Muscle of leg (tissue), 11 donors: ENCODE results near the gene CCDC50. TPM values are rescaled to one million over a fixed set of nuclear protein-coding genes. Genes with fewer than 3 reads are reported as not detected.

Source experiments
- DNase-seq: peaks from one replicate; pipeline ENCODE4 v3.0.0; 2013
- H3K27ac ChIP-seq: one replicate; pipeline ENCODE4 v1.5.1; 2013; ENCODE audit warnings: mild to moderate bottlenecking, low read length, control low read depth
- H3K27me3 ChIP-seq: one replicate; pipeline ENCODE4 v1.6.1; 2013; ENCODE audit warnings: low read length; ENCODE audit not compliant: control insufficient read depth, insufficient read depth
- H3K36me3 ChIP-seq: one replicate; pipeline ENCODE4 v1.6.1; 2013; ENCODE audit warnings: low read length; ENCODE audit not compliant: control insufficient read depth, insufficient read depth
- H3K4me1 ChIP-seq: one replicate; pipeline ENCODE4 v1.6.1; 2013; ENCODE audit warnings: low read length; ENCODE audit not compliant: control insufficient read depth, insufficient read depth
- H3K4me3 ChIP-seq: one replicate; pipeline ENCODE4 v1.5.1; 2013; ENCODE audit warnings: low read length, control low read depth
- H3K9me3 ChIP-seq: replicated peaks from 2 replicates; pipeline ENCODE4 v1.6.1; 2013; ENCODE audit warnings: low read depth, low read length; ENCODE audit not compliant: control insufficient read depth
- WGBS: methylation state at CpG from one replicate; pipeline ENCODE4 v1.1.5; 2013; ENCODE audit warnings: missing lambda C conversion rate; ENCODE audit not compliant: insufficient coverage; 5-methylcytosine and 5-hydroxymethylcytosine counted together
- polyA plus RNA-seq, 8 donors: library from polyadenylated mRNA; unstranded; fragments of 120-200 nt; gene quantifications; one replicate each; pipeline versions ENCODE4 v1.2.1 to v1.2.3, GENCODE V29; 2013; ENCODE audit warnings: inconsistent platforms in 1 of 8, low replicate concordance in 1 of 8; ENCODE audit not compliant: insufficient read length in 8 of 8, insufficient read depth in 1 of 8
- total RNA-seq: library from RNA; stranded (reverse); fragments of 120-200 nt; gene quantifications from one replicate; pipeline ENCODE4 v1.2.4, GENCODE V29; 2013

The CCDC50 gene
- total and polyA plus RNA-seq, 9 donors, result 22.5 to 32.4 (median 26.0) TPM

- H3K27ac ChIP-seq, result no peak overlapping the region
- no peaks in the 10 kb centered on the region for H3K27me3 ChIP-seq
- no peaks in the 10 kb centered on the region for H3K9me3 ChIP-seq
- no peak overlapping the region for H3K4me3 ChIP-seq
- H3K36me3 ChIP-seq, result no peaks in the 10 kb centered on the region
- DNase-seq, result no peak
- no CpG with 5 or more reads among the region's 1 CpG for WGBS
- no peaks in the 10 kb centered on the region for H3K4me1 ChIP-seq
Measured at GRCh38 chr3:191294291-191294690, 34.9 kb upstream of the CCDC50 start.

- WGBS, result 65% methylated on average over 2 of the region's 4 CpGs
- H3K4me3 ChIP-seq, result no peak overlapping the region
- H3K9me3 ChIP-seq, result no peaks in the 10 kb centered on the region
- DNase-seq, result no peak
- H3K4me1 ChIP-seq, result no peaks in the 10 kb centered on the region
- H3K36me3 ChIP-seq, result no peaks in the 10 kb centered on the region
- no peaks in the 10 kb centered on the region for H3K27me3 ChIP-seq
- H3K27ac ChIP-seq, result no peak overlapping the region
Measured at GRCh38 chr3:191296041-191296541, 33.1 kb upstream of the CCDC50 start.

- no peaks in the 10 kb centered on the region for H3K27me3 ChIP-seq
- H3K27ac ChIP-seq, result no peak overlapping the region
- no peaks in the 10 kb centered on the region for H3K36me3 ChIP-seq
- H3K4me1 ChIP-seq, result no peaks in the 10 kb centered on the region
- no peak overlapping the region for H3K4me3 ChIP-seq
- no peaks in the 10 kb centered on the region for H3K9me3 ChIP-seq
- DNase-seq, result no peak
Measured at GRCh38 chr3:191298846-191299245, 30.3 kb upstream of the CCDC50 start.

GRCh38 chr3:191300422-191300821, 28.8 kb upstream of the CCDC50 start:
- Histone ChIP-seq H3K27ac (no peak overlapping the region), H3K36me3 (no peaks in the 10 kb centered on the region), H3K4me3 (no peak overlapping the region), H3K27me3 (no peaks in the 10 kb centered on the region), H3K4me1 (no peaks in the 10 kb centered on the region), H3K9me3 (no peaks in the 10 kb centered on the region)
- no CpG with 5 or more reads among the region's 1 CpG for WGBS
- no peak for DNase-seq

- WGBS, result no CpG with 5 or more reads among the region's 1 CpG
- Histone ChIP-seq H3K27ac (no peak overlapping the region), H3K4me1 (no peaks in the 10 kb centered on the region)
Measured at GRCh38 chr3:191301017-191301416, 28.2 kb upstream of the CCDC50 start.

GRCh38 chr3:191301782-191302411, 27.3 kb upstream of the CCDC50 start:
- Histone ChIP-seq H3K4me3 (no peak overlapping the region), H3K27ac (no peak overlapping the region), H3K27me3 (no peaks in the 10 kb centered on the region), H3K9me3 (no peaks in the 10 kb centered on the region), H3K4me1 (no peaks in the 10 kb centered on the region), H3K36me3 (no peaks in the 10 kb centered on the region)
- DNase-seq, result no peak
- 100% methylated on average over 1 of the region's 5 CpGs for WGBS

More at GRCh38 chr3:191301017-191301416, 28.2 kb upstream of the CCDC50 start:
- no peak overlapping the region for H3K4me3 ChIP-seq
- H3K9me3 ChIP-seq, result no peaks in the 10 kb centered on the region
- no peak for DNase-seq
- H3K27me3 ChIP-seq, result no peaks in the 10 kb centered on the region
- H3K36me3 ChIP-seq, result no peaks in the 10 kb centered on the region

GRCh38 chr3:191302451-191302850, 26.7 kb upstream of the CCDC50 start:
- no peak overlapping the region for H3K27ac ChIP-seq
- WGBS, result no CpG with 5 or more reads among the region's 2 CpGs
- H3K4me3 ChIP-seq, result no peak overlapping the region
- no peaks in the 10 kb centered on the region for H3K36me3 ChIP-seq
- no peaks in the 10 kb centered on the region for H3K4me1 ChIP-seq
- no peak for DNase-seq
- H3K27me3 ChIP-seq, result no peaks in the 10 kb centered on the region
- no peaks in the 10 kb centered on the region for H3K9me3 ChIP-seq

- Histone ChIP-seq H3K9me3 (no peaks in the 10 kb centered on the region), H3K27ac (no peak overlapping the region), H3K4me1 (no peaks in the 10 kb centered on the region), H3K4me3 (no peak overlapping the region), H3K36me3 (no peaks in the 10 kb centered on the region), H3K27me3 (no peaks in the 10 kb centered on the region)
- 80% methylated on average over 2 of the region's 3 CpGs for WGBS
- DNase-seq, result no peak
Measured at GRCh38 chr3:191303596-191303995, 25.6 kb upstream of the CCDC50 start.

GRCh38 chr3:191306428-191306827, 22.8 kb upstream of the CCDC50 start:
- Histone ChIP-seq H3K4me3 (no peak overlapping the region), H3K36me3 (no peaks in the 10 kb centered on the region), H3K9me3 (no peaks in the 10 kb centered on the region), H3K4me1 (no peaks in the 10 kb centered on the region), H3K27ac (no peak overlapping the region), H3K27me3 (no peaks in the 10 kb centered on the region)
- DNase-seq, result no peak
- WGBS, result no CpG with 5 or more reads among the region's 4 CpGs

GRCh38 chr3:191307341-191307740, 21.9 kb upstream of the CCDC50 start:
- no peak overlapping the region for H3K4me3 ChIP-seq
- 93% methylated on average over 4 of the region's 4 CpGs for WGBS
- no peaks in the 10 kb centered on the region for H3K9me3 ChIP-seq
- H3K27me3 ChIP-seq, result no peaks in the 10 kb centered on the region
- DNase-seq, result no peak
- H3K4me1 ChIP-seq, result no peaks in the 10 kb centered on the region
- H3K36me3 ChIP-seq, result no peaks in the 10 kb centered on the region
- no peak overlapping the region for H3K27ac ChIP-seq

- Histone ChIP-seq H3K36me3 (no peaks in the 10 kb centered on the region), H3K27ac (no peak overlapping the region), H3K9me3 (no peaks in the 10 kb centered on the region), H3K4me1 (no peaks in the 10 kb centered on the region), H3K27me3 (no peaks in the 10 kb centered on the region), H3K4me3 (no peak overlapping the region)
- WGBS, result no CpG with 5 or more reads among the region's 2 CpGs
- DNase-seq, result no peak
Measured at GRCh38 chr3:191313296-191313695, 15.9 kb upstream of the CCDC50 start.
